Fibroblast of the conjunctiva (primary cell): Measurements from ENCODE around the gene GALNT5.
"Not testable (repeated sequence)": the region's sequence is repeated elsewhere in the genome, so short reads cannot be mapped to it uniquely, and the experiment has no call there.

Source experiments
- DNase-seq: peaks from one replicate; pipeline ENCODE4 v3.0.0-alpha.2; 2010; ENCODE audit warnings: low read depth

GALNT5 gene

DNA sequence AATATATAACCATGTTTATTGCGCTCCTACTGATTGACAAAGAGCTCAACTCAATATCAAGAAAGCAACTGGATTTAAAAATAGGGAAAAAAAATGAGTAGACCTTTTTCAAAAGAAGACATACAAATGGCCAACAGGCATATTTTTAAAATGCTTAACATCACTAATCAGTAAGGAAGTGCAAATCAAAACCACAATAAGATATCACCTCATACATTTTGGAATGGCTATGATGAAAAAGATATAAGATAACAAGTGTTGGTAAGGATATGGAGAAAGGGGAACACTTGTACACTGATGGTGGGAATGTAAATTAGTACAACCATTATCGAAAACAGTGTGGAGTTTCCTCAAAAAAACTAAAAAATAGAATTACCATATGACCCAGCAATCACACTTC lies 5.6 kb upstream of the GALNT5 start:
- DNase-seq = no peak

DNA sequence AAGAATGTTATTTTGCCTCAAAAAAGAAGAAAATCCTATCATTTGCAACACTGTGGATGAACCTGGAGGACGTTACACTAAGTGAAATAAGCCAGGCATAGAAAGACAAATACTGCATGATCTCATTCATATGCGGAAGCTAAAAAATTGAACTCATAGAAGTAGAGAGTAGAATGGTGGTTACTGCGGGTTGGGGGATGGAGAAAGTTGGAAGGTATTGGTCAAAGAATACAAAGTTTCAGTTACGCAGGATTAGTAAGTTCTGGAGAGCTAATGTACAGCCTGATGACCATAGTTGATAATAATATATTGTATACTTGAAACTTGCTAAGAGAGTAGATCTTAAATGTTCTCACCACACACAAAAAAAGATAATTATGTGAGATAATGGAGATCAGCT lies 5.0 kb upstream of the GALNT5 start:
- DNase-seq = no peak

DNA sequence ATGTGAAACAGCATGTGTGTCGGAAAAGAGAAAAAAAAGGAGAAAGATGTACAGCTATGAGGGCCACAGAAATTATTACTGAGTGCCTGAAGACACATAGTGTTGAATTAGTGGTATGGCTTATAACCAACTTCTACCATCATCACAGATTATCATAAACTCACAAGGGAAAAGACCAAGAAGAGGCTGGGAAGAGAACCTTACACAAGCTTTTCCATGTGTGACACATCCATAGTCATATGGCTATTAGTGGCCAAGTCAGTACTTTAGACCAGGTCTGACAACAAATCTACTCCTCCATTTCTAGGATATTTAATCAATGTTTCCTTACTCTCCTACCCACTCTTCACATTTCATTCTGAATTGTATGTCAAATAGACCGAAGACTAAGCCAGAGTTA lies 3.5 kb upstream of the GALNT5 start:
- DNase-seq = no peak

DNA sequence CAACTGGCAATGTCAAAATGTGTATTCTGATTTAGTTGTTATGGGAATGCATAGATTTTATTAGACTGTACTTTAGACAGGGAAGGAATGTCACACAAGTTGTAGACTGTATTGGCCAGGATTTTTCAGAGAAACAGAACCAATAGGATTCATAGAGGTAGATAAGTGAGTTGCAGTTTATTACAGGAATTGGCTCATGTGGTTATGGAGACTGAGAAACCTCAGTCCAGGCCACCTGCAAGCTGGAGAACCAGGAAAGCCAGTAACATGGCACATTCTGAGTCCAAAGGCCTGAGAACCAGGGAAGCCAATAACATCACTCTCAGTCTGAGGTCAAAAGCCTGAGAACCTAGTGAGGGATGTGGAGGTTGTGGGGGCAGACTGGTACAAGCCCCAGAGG lies 1.8 kb upstream of the GALNT5 start:
- no peak for DNase-seq

DNA sequence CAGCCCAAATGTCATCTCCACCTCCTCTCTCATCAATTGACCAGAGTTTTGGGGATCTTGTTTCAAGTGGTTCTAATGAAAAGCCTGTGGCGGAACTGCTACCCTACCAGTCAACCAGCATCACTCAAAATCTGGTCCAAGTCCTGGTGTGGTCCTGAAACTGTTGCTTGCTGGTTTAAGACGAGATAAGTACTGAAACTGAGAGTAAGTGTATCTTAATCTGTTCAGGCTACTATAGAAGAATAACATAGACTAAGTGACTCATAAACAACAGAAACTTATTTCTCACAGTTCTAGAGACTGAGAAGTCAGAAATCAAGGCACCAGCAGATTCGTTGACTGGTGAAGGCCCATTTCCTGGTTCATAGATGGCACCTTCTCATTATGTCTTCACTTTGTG lies 879 bp upstream of the GALNT5 start:
- no peak for DNase-seq

DNA sequence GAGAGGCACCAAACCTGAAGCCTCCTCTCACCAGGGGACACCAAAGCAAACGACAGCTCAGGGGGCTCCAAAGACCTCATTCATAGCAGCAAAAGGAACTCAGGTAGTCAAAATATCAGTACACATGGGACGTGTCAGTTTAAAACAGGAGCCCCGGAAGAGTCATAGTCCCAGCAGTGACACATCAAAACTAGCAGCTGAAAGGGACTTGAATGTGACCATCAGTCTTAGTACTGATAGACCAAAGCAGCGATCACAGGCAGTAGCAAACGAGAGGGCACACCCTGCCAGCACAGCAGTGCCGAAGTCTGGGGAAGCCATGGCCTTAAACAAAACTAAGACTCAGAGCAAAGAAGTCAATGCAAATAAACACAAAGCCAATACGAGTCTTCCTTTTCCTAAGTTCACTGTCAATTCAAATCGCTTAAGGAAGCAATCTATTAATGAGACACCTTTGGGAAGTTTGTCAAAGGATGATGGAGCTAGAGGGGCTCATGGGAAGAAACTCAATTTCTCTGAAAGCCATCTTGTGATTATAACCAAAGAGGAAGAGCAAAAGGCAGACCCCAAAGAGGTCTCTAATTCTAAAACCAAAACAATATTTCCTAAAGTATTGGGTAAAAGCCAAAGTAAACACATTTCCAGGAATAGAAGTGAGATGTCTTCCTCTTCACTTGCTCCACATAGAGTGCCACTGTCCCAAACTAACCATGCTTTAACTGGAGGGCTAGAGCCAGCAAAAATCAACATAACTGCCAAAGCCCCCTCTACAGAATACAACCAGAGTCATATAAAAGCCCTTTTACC lies 1.2 kb downstream of the GALNT5 start:
- no peak for DNase-seq

DNA sequence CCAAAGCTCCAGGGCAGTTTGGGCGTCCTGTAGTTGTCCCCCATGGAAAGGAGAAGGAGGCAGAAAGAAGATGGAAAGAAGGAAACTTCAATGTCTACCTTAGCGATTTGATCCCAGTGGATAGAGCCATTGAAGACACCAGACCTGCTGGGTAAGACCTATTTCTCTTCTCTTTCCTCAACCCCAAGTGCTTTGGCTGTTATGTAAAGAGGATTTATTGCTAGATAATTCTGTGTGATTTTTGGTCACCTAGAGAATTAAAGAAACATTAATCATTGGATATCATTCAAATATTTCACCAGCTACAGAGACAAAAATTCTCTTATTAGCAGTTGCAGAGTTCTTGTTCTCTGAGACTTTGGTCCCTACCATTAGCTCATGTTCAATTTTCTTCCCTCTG lies 1.9 kb downstream of the GALNT5 start:
- no peak for DNase-seq

DNA sequence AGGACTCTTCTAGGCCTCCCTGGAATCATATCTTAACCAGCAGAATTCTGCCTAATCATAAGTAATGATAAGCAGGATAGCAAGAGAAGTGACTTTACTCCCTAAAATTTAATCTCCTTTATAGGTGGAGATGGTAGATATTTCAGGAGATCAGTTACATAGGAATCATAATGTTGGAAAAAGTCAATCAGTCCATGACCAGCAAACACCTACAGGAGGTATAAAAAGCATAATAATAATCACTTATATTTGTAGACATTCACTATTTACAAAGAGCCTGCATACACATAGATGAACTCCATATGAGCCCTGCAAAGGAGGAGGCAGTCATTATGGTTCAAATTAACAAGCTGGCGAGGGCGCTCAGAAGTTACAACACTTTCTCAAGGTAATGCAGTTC lies 2.5 kb downstream of the GALNT5 start:
- no peak for DNase-seq

DNA sequence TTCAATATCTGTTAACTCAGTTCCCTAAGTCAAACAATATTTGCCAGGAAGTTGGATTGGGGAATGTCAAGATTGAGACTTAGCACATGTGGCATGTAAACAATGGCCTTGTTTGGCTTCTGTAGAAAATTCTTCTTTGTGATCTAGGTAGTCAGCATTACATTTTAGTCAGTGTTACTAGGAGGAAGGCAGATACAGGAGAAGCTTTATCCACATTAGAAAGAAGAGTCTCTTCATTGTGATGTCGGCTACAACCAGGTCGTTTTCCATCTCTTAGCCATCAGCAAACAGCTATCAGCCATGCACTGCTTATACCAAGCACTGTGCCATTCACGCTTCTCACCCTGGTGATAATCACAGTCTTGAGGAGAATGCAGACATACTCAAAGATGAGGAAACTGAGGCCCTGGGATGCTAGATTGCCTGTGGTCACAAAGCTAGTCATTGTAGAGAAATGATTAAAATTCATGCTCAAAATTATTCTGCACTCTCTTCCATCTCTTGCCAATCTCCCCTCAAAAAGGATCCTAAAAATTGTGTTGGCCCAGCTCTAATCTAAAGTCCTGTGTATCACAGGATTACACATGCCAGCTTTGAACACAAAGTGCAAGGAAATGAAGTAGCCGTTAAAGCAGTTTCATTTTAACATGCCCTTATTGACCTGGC lies 3.2 kb downstream of the GALNT5 start:
- DNase-seq = no peak

DNA sequence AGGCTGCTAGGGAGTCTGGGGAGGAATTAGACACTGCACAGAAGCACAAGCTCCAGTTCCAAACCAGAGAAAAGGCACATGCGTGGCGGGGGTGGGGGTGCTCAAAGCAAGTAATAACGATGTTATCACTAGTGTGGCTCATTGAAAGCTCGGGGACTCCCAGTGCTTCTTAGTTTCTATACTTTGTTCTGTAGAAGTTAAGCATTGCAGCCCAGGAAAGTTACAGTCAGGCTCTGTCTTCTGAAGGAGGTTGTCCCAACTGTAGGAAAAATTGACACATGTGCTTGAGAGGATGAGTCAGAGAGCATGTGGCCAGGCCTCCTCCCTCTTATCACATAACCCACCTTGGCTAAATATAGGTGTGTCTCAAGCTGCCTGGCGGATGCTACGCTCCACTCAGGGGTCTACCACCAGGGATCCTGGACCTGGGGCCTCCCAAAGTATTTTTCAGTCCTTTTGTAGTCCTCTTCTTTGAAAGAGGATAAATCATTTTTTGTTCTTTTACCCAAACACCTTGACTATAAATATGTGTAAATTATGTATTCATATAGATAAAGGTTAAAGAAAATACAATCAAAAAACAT lies 3.8 kb downstream of the GALNT5 start:
- DNase-seq = peak; percentile 24

DNA sequence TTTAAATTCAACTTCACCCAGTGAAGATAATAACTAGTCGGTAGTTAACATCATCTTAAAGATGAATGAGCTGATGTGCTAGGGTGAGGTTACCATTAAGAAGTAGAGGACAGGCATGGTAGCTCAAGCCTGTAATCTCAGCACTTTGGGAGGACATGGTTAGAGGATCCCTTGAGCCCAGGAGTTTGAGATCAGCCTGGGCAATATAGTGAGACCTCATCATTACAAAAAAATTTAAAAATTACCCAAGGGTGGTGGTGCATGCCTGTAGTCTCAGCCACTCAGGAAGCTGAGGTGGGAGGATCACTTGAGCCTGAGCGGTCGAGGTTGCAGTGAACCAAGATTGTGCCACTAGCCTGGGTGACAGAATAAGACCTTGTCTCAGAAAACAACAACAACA lies 4.7 kb downstream of the GALNT5 start:
- DNase-seq = no peak

DNA sequence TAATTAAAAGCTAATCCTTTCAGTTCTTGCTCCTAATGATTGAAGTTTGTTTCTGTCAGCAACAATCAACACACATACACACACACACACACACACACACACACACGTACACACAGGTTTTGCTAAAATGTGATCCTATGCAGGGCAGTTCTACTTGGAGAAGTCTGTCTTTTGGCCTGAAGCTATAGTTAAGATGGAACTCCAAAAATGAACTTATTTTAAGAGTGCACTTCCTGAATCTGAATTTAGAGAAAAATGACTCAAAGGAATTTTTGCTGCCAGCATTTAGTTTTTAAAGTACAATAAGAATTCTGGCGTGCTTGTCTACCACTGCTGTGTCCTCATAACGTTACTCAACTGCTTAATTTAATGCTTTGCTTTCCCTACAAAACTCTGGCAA lies 6.6 kb downstream of the GALNT5 start:
- DNase-seq = no peak

DNA sequence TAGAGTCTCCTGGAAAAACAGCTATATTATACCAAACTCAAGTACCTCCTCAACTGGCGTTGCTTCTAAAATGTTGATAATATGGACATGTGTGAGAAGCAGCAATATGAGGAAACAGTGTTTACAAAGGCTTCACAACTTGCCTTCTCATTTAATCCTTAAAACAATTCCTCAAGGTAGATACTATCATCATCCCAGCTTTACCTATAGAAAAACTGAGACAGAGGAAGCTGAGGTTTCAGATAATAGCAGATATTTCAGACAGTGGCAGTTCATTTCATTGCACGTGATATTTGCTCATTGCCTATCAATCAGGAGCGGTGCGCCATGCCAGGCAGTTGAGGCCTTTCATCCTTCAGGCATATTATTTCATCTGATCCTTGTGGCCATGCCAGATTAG lies 8.3 kb downstream of the GALNT5 start:
- no peak for DNase-seq

DNA sequence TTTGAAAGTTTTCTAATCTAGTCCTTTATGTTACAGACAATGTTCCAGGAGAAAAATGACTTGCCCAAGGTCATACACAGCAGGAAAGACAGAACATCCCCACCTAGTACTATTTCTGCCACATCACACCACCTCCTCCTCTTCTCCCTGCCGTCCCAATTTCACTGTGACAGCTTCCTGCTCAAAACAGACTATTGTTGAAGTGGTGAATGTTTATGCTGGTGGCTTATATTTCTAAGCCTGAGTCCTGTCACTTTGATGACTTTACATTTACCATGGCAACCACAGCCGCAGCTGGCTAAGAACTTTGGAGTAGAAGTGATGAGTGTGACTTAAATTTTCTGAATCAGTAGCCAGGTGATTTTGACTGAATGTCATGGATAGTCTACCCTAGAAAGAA lies 10.0 kb downstream of the GALNT5 start:
- no peak for DNase-seq

DNA sequence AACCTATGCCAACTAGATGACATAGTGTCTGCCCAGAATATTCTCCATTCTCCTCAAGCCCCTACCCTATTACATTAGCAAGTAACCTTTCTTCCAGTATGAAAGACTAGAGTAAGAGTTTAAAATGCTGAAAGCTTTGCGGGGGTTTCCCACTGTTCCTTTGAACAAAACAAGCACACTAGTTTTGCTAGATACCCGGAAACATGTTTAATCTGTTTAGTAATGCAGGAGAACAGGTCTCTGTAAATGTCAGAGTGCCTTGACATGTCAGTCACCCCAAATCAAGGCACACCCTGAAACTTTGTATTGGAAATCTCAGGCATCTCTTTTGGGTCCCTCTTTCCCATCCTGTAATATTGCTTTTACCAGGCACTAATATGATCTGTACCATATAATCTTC lies 11.6 kb downstream of the GALNT5 start:
- DNase-seq = no peak

DNA sequence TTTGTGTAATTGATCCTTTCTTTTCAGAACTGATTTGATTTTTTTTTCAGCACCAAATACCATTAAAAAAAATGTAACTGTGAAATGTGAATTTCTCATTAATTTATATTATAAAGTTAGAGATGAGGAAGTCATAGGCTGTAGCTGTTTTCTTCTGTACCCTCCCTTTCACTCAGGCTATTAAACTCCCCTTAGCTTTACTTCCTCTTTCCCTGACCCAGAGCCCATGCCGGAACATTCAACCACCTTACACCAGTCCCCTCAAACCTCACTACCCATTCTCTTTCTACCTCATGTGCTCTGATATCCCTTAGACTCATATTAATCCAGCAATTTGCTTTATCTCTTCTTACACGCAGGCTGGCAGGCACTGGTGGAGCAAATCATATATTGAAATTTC lies 12.4 kb downstream of the GALNT5 start:
- no peak for DNase-seq

DNA sequence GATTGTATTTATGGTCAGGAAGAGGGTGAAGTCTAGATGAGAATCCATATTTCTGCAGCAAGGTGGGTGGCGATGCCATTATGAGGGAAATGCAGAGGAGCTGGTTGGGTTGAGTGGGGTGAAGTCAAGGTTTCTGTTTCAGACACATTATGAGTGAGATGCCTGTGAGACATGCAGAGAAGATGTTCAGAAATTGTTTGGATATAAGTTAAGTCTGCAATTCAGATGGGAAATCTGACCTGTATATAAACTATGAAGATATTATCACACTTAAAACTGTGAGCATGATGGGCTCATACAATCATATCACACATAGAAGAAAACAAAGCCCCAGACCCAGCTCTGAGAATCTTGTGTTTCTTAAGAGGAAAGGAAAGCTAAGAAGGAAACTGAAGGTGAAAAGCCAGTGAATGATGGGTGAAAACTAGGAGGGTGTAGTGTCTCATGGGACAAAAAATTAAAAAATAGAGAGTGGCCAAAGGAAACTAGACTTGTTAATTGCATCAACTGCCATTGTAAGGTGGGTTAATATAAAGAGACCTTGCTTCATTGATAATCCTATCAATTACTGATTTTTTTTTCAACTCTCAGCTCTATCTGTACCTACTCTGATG lies 14.2 kb downstream of the GALNT5 start:
- DNase-seq = no peak

DNA sequence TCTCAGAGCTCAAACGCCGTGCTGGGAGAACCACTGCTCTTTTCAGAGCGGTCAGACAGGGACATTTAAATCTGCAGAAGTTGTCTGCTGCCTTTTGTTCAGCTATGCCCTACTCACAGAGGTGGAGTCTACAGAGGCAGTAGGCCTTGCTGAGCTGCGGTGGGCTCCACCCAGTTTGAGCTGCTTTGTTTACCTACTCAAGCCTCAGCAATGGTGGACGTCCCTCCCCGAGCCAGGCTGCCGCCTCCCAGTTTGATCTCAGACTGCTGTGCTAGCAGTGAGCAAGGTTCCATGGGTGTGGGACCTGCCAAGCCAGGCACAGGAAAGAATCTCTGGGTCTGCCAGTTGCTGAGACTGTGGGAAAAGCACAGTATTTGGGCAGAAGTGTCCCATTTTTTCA lies 21.8 kb downstream of the GALNT5 start:
- not testable (repeated sequence) for DNase-seq

DNA sequence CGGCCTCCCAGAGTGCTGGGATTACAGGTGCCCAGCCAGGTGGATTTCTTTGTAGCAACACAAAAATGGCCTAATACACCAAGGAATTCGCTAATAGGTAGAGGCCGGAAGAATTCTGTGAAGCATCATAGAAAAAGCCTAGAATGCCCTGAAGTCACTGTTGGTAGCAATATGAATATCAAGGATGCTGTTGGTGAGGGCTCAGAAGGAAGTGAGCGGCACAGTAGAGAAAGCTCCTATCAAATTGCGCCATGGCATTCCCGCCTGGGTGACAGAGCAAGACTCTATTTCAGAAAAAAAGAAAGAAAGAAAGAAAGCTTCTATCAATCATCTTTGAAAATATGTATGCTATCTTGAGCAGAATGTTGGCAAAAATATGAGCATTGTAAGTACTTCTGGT lies 23.8 kb downstream of the GALNT5 start:
- no peak for DNase-seq

DNA sequence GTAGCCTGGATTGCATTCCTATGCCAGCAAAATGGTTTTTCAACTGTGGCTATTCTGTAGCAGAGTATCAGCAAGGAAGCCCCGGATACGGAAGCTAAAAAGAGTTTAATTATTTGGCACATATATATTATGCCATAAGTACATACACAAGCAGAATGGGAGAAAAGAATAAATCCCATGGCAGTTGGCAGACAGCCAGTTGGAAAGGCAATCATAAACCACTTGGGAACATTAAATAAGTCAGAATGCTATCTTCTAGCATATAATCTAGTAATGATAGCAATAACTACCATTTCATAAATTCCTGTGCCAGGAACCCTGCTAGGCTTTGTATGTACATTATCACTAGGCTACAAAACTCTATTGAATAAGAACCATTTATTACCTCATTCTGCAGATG lies 26.0 kb downstream of the GALNT5 start:
- DNase-seq = no peak

DNA sequence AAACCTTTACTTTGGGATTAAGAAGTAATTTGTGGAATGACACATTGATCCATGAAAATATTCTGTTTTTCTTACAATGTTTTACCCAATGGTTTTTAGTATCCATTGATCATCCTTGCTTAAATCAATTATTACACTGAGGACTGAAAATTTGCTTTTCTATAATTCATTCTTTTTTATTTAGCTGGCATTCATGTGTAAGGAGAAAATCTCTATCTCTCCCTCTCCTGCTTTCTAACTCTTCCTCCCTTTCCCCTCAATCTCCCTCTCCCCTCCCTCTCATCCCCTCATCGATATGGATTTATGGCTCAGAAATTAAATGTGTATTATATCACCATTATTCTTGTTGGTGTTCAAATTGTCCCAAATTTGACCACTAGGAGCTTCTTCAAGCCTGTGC lies 29.7 kb downstream of the GALNT5 start:
- no peak for DNase-seq

DNA sequence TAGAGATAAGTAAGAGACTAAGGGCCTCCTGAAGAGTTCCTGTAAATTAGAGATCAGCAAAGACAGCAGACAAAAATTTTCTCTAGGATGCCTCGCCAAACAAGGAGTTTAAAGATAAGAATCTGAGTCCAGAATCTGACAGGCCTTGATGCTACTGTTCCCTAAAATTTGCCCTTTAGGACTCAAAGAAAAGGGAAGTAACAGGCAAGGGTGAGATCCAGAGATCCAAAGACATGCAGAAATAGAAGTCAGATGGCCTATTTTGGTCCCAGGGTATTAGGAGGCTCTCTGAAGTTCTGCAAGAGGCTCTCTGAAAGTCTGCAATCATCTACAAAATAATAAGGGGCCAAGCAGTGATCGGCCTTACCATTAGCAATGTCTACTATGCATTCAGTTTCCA lies 33.0 kb downstream of the GALNT5 start:
- no peak for DNase-seq

DNA sequence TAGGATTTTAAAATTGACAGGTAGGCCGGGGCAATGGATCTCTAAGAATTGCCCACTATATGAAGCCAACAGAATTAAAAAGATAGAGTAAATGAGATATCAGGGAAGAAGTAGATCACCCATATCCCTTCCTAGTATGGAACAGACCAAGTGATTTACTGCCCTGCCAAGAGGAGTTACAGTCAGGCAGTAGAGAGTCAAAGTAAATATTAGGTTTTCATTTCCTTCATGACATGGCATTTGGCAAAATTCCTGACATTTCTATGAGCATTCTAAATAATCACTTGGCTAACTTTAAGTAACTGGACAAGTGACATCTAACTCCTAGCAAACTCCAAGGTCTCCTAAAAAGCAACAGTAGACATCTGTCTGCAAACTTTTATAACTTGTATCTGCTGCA lies 33.5 kb downstream of the GALNT5 start:
- no peak for DNase-seq
